IPS-15b (cell line): ENCODE data around the gene PCDHGA10.
A peak's percentile ranks its signal among the peaks of the same experiment; 100 is the strongest.
"Not testable (repeated sequence)": the region's sequence is repeated elsewhere in the genome, so short reads cannot be mapped to it uniquely, and the experiment has no call there.

Source experiments
- H3K27me3 ChIP-seq: one replicate; pipeline ENCODE4 v1.6.1; 2013; ENCODE audit warnings: low read length; ENCODE audit not compliant: control insufficient read depth, insufficient read depth
- H3K36me3 ChIP-seq: one replicate; pipeline ENCODE4 v1.6.1; 2013; ENCODE audit warnings: low read length; ENCODE audit not compliant: control insufficient read depth, insufficient read depth
- H3K4me1 ChIP-seq: one replicate; pipeline ENCODE4 v1.6.1; 2013; ENCODE audit warnings: mild to moderate bottlenecking, low read length; ENCODE audit not compliant: control insufficient read depth, insufficient read depth
- H3K4me3 ChIP-seq: one replicate; pipeline ENCODE4 v1.5.1; 2013; ENCODE audit warnings: low read depth, low read length
- H3K9ac ChIP-seq: one replicate; pipeline ENCODE4 v1.6.1; 2013; ENCODE audit warnings: low read depth, mild to moderate bottlenecking, low read length
- H3K9me3 ChIP-seq: one replicate; pipeline ENCODE4 v1.6.1; 2013; ENCODE audit warnings: mild to moderate bottlenecking, low read length; ENCODE audit not compliant: control insufficient read depth, insufficient read depth

The PCDHGA10 gene

DNA sequence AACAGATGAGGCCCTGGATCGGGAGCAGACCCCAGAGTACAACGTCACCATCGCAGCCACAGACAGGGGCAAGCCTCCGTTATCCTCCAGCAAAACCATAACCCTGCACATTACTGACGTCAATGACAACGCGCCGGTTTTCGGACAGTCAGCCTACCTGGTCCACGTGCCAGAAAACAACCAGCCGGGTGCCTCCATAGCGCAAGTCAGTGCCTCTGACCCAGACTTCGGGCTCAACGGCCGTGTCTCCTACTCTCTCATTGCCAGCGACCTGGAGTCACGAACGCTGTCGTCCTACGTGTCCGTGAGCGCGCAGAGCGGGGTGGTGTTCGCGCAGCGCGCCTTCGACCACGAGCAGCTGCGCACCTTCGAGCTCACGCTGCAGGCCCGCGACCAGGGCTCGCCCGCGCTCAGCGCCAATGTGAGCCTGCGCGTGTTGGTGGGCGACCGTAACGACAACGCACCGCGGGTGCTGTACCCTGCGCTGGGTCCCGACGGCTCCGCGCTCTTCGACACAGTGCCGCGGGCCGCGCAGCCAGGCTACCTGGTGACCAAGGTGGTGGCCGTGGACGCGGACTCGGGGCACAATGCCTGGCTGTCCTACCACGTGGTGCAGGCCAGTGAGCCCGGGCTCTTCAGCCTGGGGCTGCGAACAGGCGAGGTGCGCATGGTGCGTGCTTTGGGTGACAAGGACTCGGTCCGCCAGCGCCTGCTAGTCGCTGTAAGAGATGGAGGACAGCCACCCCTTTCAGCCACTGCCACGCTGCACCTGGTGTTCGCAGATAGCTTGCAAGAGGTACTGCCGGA, 6.5 kb downstream of the PCDHGA10 start:
- Histone ChIP-seq H3K36me3 (no peaks in the 10 kb centered on the region), H3K4me1 (no peaks in the 10 kb centered on the region), H3K27me3 (peaks cover 17% of the 10 kb centered on the region), H3K9ac (no peak overlapping the region), H3K4me3 (no peak overlapping the region), H3K9me3 (peaks cover 5% of the 10 kb centered on the region)

- no peaks in the 10 kb centered on the region for H3K36me3 ChIP-seq
- H3K4me3 ChIP-seq = peak within 1 kb of the TSS; percentile 52
- peaks cover 5% of the 10 kb centered on the region for H3K9me3 ChIP-seq
- H3K9ac ChIP-seq = no peak within 1 kb of the TSS
- H3K4me1 ChIP-seq = no peaks in the 10 kb centered on the region
- H3K27me3 ChIP-seq = peaks cover 17% of the 10 kb centered on the region
Measured at GRCh38 chr5:141420855-141421488, 8.2 kb downstream of the PCDHGA10 start, which contains the start of gene PCDHGA11. TSS of gene PCDHGA11 (plus strand) at chr5:141421051. CDS start at chr5:141421228, 177 bp downstream.

GRCh38 chr5:141421489-141421855, 8.7 kb downstream of the PCDHGA10 start:
- Histone ChIP-seq H3K9ac (no peak overlapping the region), H3K4me3 (peak overlapping the region; percentile 52), H3K9me3 (peaks cover 5% of the 10 kb centered on the region), H3K27me3 (peaks cover 17% of the 10 kb centered on the region), H3K4me1 (no peaks in the 10 kb centered on the region), H3K36me3 (no peaks in the 10 kb centered on the region)

- H3K4me3 ChIP-seq = no peak overlapping the region
- H3K36me3 ChIP-seq = peaks cover 4% of the 10 kb centered on the region
- H3K9me3 ChIP-seq = peaks cover 11% of the 10 kb centered on the region
- peaks cover 17% of the 10 kb centered on the region for H3K27me3 ChIP-seq
- H3K9ac ChIP-seq = no peak overlapping the region
- H3K4me1 ChIP-seq = no peaks in the 10 kb centered on the region
Measured at GRCh38 chr5:141422742-141423291, 10.0 kb downstream of the PCDHGA10 start.

- Histone ChIP-seq H3K4me1 (no peaks in the 10 kb centered on the region), H3K4me3 (no peak overlapping the region), H3K9ac (no peak overlapping the region), H3K9me3 (peaks cover 17% of the 10 kb centered on the region), H3K36me3 (peaks cover 6% of the 10 kb centered on the region), H3K27me3 (no peaks in the 10 kb centered on the region)
Measured at GRCh38 chr5:141427783-141428426, 15.1 kb downstream of the PCDHGA10 start.

GRCh38 chr5:141430332-141431113, 17.7 kb downstream of the PCDHGA10 start, which contains the start of gene PCDHGA12:
TSS of gene PCDHGA12 (plus strand) at chr5:141430507. CDS start at chr5:141430760, 253 bp downstream.
- peaks cover 21% of the 10 kb centered on the region for H3K9me3 ChIP-seq
- no peak within 1 kb of the TSS for H3K4me3 ChIP-seq
- no peaks in the 10 kb centered on the region for H3K27me3 ChIP-seq
- no peaks in the 10 kb centered on the region for H3K4me1 ChIP-seq
- peaks cover 6% of the 10 kb centered on the region for H3K36me3 ChIP-seq
- no peak within 1 kb of the TSS for H3K9ac ChIP-seq

DNA sequence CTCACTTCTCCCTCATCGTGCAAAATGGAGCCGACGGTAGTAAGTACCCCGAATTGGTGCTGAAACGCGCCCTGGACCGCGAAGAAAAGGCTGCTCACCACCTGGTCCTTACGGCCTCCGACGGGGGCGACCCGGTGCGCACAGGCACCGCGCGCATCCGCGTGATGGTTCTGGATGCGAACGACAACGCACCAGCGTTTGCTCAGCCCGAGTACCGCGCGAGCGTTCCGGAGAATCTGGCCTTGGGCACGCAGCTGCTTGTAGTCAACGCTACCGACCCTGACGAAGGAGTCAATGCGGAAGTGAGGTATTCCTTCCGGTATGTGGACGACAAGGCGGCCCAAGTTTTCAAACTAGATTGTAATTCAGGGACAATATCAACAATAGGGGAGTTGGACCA, 18.5 kb downstream of the PCDHGA10 start:
- peaks cover 21% of the 10 kb centered on the region for H3K9me3 ChIP-seq
- no peaks in the 10 kb centered on the region for H3K4me1 ChIP-seq
- H3K4me3 ChIP-seq = no peak overlapping the region
- no peak overlapping the region for H3K9ac ChIP-seq
- H3K36me3 ChIP-seq = peaks cover 6% of the 10 kb centered on the region
- no peaks in the 10 kb centered on the region for H3K27me3 ChIP-seq

DNA sequence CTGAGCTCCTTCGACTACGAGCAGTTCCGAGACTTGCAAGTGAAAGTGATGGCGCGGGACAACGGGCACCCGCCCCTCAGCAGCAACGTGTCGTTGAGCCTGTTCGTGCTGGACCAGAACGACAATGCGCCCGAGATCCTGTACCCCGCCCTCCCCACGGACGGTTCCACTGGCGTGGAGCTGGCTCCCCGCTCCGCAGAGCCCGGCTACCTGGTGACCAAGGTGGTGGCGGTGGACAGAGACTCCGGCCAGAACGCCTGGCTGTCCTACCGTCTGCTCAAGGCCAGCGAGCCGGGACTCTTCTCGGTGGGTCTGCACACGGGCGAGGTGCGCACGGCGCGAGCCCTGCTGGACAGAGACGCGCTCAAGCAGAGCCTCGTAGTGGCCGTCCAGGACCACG, 19.5 kb downstream of the PCDHGA10 start:
- not testable (repeated sequence) for H3K27me3 ChIP-seq, H3K4me1 ChIP-seq, H3K36me3 ChIP-seq, H3K9ac ChIP-seq, H3K4me3 ChIP-seq
- H3K9me3 ChIP-seq = peaks cover 15% of the 10 kb centered on the region

DNA sequence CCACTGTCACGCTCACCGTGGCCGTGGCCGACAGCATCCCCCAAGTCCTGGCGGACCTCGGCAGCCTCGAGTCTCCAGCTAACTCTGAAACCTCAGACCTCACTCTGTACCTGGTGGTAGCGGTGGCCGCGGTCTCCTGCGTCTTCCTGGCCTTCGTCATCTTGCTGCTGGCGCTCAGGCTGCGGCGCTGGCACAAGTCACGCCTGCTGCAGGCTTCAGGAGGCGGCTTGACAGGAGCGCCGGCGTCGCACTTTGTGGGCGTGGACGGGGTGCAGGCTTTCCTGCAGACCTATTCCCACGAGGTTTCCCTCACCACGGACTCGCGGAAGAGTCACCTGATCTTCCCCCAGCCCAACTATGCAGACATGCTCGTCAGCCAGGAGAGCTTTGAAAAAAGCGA, 19.9 kb downstream of the PCDHGA10 start:
- H3K4me3 ChIP-seq, H3K27me3 ChIP-seq, H3K36me3 ChIP-seq, H3K9ac ChIP-seq, H3K4me1 ChIP-seq: not testable (repeated sequence)
- peaks cover 15% of the 10 kb centered on the region for H3K9me3 ChIP-seq

- no peaks in the 10 kb centered on the region for H3K4me1 ChIP-seq
- H3K4me3 ChIP-seq = no peak overlapping the region
- H3K9me3 ChIP-seq = peaks cover 15% of the 10 kb centered on the region
- H3K36me3 ChIP-seq = no peaks in the 10 kb centered on the region
- no peak overlapping the region for H3K9ac ChIP-seq
- no peaks in the 10 kb centered on the region for H3K27me3 ChIP-seq
Measured at GRCh38 chr5:141434006-141434405, 21.2 kb downstream of the PCDHGA10 start.

DNA sequence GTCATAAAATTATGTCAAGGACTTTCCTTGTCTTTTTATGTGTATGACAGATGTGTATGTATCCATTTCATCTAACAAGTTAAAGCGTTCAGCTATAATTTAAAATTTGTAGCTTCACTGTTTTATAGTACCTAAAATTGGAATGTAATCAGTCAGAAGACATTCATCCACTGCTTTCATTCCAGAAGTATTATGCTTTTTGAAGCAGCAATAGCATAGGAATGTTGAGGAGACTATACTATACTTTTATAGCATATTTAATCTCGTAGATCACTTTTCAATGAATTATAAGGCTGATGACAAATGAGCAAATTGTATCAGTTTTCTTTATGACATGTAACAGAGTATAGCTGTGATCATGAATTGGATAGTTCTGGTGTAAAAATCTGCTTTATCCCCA, 24.4 kb downstream of the PCDHGA10 start:
- H3K9me3 ChIP-seq = peaks cover 4% of the 10 kb centered on the region
- H3K4me3 ChIP-seq = no peak overlapping the region
- no peaks in the 10 kb centered on the region for H3K27me3 ChIP-seq
- no peaks in the 10 kb centered on the region for H3K36me3 ChIP-seq
- no peak overlapping the region for H3K9ac ChIP-seq
- H3K4me1 ChIP-seq = no peaks in the 10 kb centered on the region
